Skeletal muscle satellite cell (primary cell): Measurements from ENCODE around the gene BLOC1S1.
"Not testable (repeated sequence)": the region's sequence is repeated elsewhere in the genome, so short reads cannot be mapped to it uniquely, and the experiment has no call there.

Experiments
- H3K27me3 ChIP-seq: 2 replicates; pipeline ENCODE4 v1.7.0; 2013; ENCODE audit warnings: low read length; ENCODE audit not compliant: control insufficient read depth, insufficient read depth
- H3K36me3 ChIP-seq: 2 replicates; pipeline ENCODE4 v1.7.0; 2013; ENCODE audit warnings: mild to moderate bottlenecking, control low read depth, low read length; ENCODE audit not compliant: insufficient read depth
- H3K4me1 ChIP-seq: 2 replicates; pipeline ENCODE4 v1.7.0; 2013; ENCODE audit warnings: low read length; ENCODE audit not compliant: control insufficient read depth, insufficient read depth
- H3K4me2 ChIP-seq: 2 replicates; pipeline ENCODE4 v1.7.0; 2013; ENCODE audit warnings: mild to moderate bottlenecking, low read length
- H3K4me3 ChIP-seq: 2 replicates; pipeline ENCODE4 v1.7.0; 2013; ENCODE audit warnings: low read length
- H3K9ac ChIP-seq: 2 replicates; pipeline ENCODE4 v1.7.0; 2013; ENCODE audit warnings: mild to moderate bottlenecking, low read depth, low read length, moderate library complexity
- H3K9me3 ChIP-seq: replicated peaks from 2 replicates; pipeline ENCODE4 v1.7.0; 2013; ENCODE audit warnings: mild to moderate bottlenecking, control low read depth, low read length

Gene BLOC1S1

DNA sequence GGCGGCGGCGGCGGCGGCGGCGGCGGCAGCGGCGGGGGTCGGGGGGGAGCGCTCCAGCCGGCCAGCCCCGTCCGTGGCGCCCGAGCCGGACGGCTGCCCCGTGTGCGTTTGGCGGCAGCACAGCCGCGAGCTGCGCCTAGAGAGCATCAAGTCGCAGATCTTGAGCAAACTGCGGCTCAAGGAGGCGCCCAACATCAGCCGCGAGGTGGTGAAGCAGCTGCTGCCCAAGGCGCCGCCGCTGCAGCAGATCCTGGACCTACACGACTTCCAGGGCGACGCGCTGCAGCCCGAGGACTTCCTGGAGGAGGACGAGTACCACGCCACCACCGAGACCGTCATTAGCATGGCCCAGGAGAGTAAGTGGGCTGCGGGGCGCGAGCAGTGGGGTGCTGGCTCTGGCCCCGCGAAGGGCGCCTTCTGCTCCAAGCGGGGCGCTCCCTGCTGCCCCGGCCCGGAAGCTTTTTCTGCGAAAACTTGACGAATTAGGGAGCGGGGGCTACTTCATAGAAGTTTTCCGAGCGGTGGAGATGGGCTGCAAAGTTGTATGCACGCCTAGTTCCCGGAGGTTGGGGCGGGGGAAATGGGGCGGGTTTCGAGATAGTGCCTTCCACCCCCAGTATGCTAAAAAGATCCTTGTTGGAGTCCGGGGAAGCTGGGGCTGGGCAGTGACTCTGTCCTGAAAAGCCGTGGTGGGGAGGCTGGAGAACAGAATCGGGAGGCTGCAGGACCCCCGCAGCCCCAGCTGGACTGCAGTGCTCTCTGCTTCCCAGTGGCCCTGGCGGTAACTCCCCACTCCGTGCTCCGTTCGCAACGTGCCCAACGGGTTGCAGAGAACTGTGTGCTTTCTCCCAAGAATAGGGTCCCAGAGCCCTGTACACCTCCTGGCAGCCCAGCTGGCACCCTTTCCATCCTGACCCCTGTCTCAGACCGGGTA is 27.8 kb downstream of the BLOC1S1 start:
- Histone ChIP-seq H3K4me2 (peak overlapping the region; percentile 97), H3K36me3 (peaks cover 1% of the 10 kb centered on the region), H3K4me3 (peak overlapping the region; percentile 93), H3K9me3 (no peaks in the 10 kb centered on the region), H3K9ac (peak overlapping the region; percentile 67), H3K27me3 (no peaks in the 10 kb centered on the region), H3K4me1 (peaks cover 22% of the 10 kb centered on the region)

DNA sequence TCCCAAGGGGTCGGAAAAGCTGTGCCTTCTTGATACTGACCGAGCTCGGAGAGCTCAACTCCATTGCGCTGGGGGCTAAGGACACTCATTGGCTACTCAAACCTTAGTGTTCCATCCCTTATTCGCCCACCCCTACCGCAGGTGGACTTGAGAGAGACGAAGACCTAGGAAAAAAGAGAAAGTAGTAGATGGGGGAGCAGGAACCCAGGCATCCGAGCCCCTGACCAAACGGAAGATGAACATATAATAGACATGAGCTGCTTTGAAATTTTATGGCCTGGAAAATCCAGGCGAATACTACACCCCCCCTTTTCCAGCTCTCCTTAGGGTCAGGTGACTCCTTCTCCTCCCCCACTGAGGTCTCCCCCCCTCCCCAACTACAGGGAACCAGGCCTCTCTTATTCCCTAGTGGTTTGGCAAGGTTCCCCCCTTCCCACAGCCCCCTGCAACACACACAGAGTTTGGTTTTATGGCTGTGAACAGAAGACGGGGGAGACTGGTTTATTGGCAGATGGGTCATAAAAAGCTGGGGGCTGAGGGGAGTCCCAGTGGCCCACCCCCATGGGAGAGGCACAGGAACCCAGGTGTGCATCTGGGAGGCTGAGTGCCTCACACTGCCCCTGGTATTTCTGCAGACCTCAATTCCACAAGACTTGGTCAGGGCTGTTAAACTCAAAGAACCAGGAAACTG is 28.6 kb downstream of the BLOC1S1 start:
- H3K9ac ChIP-seq = peak overlapping the region; percentile 67
- peaks cover 22% of the 10 kb centered on the region for H3K4me1 ChIP-seq

DNA sequence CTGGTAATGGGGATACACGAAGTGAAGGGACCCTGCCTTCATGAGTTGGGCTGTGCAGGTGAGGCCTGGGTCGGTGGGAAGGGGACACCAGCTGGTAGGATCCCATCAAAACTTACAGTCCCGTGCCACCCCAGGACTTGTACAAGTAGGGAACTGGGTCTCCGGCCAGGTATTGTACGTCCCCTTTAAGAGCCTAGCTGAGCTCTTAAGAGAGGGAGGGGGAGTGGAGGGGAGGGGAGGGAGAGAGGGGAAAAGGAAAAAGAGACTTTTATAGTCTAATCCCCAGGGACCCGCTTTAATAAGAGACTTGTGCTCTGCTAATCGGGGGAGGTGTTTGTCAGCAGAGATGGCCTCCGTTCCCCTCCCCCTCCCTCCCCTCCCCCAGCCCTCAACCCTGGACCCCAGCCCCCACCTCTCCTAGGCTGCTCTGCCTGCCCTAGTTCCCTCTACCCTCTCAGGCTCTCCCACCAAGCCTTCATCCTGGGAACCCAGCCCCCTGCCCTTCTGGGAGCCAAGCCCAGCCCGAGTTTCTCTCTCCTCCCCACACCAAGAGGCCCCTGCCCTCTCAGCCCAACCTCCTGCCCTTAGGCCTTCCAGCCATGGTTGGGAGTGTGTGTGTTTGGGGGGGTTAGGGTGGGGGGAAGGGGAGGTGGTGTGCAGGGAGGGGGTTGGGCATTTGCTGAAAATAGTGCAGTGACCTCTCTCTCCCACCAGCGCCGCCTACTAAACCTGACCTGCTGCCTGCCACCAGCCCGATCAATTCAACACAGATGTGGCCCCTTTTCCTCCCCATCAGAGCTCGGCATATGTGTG is 29.7 kb downstream of the BLOC1S1 start:
- Histone ChIP-seq H3K4me3 (peak overlapping the region; percentile 33), H3K36me3 (peaks cover 13% of the 10 kb centered on the region), H3K9ac (no peak overlapping the region), H3K4me1 (peaks cover 22% of the 10 kb centered on the region), H3K27me3 (no peaks in the 10 kb centered on the region), H3K9me3 (no peaks in the 10 kb centered on the region), H3K4me2 (peak overlapping the region; percentile 97)

More for the DNA sequence above, 28.6 kb downstream of the BLOC1S1 start:
- Histone ChIP-seq H3K4me3 (peak overlapping the region; percentile 93), H3K36me3 (peaks cover 9% of the 10 kb centered on the region), H3K27me3 (no peaks in the 10 kb centered on the region), H3K9me3 (no peaks in the 10 kb centered on the region), H3K4me2 (peak overlapping the region; percentile 97)

GRCh38 chr12:55746174-55746912 is 30.5 kb downstream of the BLOC1S1 start:
- H3K9me3 ChIP-seq = no peaks in the 10 kb centered on the region
- no peaks in the 10 kb centered on the region for H3K27me3 ChIP-seq
- H3K36me3 ChIP-seq = peaks cover 21% of the 10 kb centered on the region
- no peak overlapping the region for H3K4me2 ChIP-seq
- H3K4me3 ChIP-seq = no peak overlapping the region
- no peak overlapping the region for H3K9ac ChIP-seq
- H3K4me1 ChIP-seq = peaks cover 22% of the 10 kb centered on the region

GRCh38 chr12:55746913-55747231 is 31.0 kb downstream of the BLOC1S1 start:
- H3K4me1 ChIP-seq = peaks cover 22% of the 10 kb centered on the region
- H3K4me3 ChIP-seq = no peak overlapping the region
- H3K27me3 ChIP-seq = no peaks in the 10 kb centered on the region
- no peaks in the 10 kb centered on the region for H3K9me3 ChIP-seq
- H3K4me2 ChIP-seq = no peak overlapping the region
- H3K9ac ChIP-seq = no peak overlapping the region
- peaks cover 24% of the 10 kb centered on the region for H3K36me3 ChIP-seq

DNA sequence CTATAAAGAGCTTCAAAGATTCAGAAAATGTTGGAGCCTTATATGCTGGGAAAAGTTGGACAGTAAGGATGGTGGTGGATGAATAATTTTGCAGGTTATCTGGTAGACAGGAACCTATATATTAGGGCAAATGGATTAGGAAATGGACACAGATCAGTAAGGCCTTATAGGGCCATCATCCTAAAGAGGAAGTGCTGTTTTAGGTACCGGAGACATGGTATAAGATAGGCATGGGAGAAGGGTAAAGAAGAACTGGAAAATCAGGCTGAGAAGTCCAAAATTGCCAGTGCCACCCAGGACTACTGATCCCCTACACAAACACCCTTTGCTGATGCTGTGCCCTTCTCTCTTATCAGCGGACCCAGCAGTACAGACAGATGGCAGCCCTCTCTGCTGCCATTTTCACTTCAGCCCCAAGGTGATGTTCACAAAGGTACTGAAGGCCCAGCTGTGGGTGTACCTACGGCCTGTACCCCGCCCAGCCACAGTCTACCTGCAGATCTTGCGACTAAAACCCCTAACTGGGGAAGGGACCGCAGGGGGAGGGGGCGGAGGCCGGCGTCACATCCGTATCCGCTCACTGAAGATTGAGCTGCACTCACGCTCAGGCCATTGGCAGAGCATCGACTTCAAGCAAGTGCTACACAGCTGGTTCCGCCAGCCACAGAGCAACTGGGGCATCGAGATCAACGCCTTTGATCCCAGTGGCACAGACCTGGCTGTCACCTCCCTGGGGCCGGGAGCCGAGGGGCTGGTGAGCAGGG is 32.6 kb downstream of the BLOC1S1 start:
- no peak overlapping the region for H3K4me3 ChIP-seq
- peaks cover 19% of the 10 kb centered on the region for H3K4me1 ChIP-seq
- H3K36me3 ChIP-seq = peaks cover 35% of the 10 kb centered on the region
- H3K4me2 ChIP-seq = no peak overlapping the region
- H3K27me3 ChIP-seq = no peaks in the 10 kb centered on the region
- H3K9ac ChIP-seq = no peak overlapping the region
- no peaks in the 10 kb centered on the region for H3K9me3 ChIP-seq

- H3K9me3 ChIP-seq = no peaks in the 10 kb centered on the region
- H3K36me3 ChIP-seq = peaks cover 84% of the 10 kb centered on the region
Measured at GRCh38 chr12:55755246-55755645, 39.4 kb downstream of the BLOC1S1 start.

GRCh38 chr12:55757701-55758100 is 41.9 kb downstream of the BLOC1S1 start:
- H3K27me3 ChIP-seq = no peaks in the 10 kb centered on the region
- H3K9me3 ChIP-seq = no peaks in the 10 kb centered on the region
- no peak overlapping the region for H3K4me2 ChIP-seq
- no peak overlapping the region for H3K4me3 ChIP-seq
- no peaks in the 10 kb centered on the region for H3K4me1 ChIP-seq
- H3K9ac ChIP-seq = no peak overlapping the region
- peaks cover 75% of the 10 kb centered on the region for H3K36me3 ChIP-seq

More at GRCh38 chr12:55755246-55755645, 39.4 kb downstream of the BLOC1S1 start:
- Histone ChIP-seq H3K4me3 (no peak overlapping the region), H3K9ac (no peak overlapping the region), H3K27me3 (no peaks in the 10 kb centered on the region), H3K4me1 (no peaks in the 10 kb centered on the region), H3K4me2 (no peak overlapping the region)

DNA sequence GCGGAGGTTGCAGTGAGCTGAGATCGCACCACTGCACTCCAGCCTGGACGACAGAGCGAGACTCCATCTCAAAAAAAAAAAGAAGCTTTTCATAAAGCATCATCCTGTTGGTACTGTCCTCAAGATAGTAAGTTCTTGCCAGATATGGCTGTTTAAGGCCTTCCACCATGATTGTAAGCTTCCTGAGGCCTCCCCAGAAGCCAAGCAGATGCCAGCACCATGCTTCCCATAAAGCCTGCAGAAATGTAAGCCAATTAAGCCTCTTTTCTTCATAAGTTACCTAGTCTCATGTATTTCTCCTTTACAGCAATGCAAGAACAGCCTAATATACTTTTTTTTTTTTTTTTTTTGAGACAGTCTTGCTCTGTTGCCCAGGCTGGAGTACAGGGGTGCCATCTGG is 42.7 kb downstream of the BLOC1S1 start:
- H3K4me2 ChIP-seq, H3K4me3 ChIP-seq, H3K4me1 ChIP-seq, H3K9ac ChIP-seq, H3K9me3 ChIP-seq, H3K27me3 ChIP-seq: not testable (repeated sequence)
- peaks cover 73% of the 10 kb centered on the region for H3K36me3 ChIP-seq

DNA sequence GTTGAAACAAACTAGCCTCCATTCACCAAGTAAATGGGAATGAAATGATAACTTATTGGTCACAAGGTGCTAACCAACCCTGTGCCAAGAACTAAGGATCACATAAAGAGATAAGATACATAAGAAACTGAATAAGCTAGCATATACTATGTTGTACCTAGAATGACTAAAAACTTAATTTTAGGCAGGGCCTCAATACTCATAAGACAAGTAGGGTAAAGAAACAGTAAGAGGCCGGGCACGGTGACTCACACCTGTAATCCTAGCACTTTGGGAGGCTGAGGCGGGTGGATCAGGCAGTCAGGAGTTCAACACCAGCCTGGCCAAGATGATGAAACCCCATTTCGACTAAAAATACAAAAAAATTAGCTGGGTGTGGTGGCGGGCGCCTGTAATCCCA is 44.8 kb downstream of the BLOC1S1 start:
- H3K27me3 ChIP-seq = no peaks in the 10 kb centered on the region
- H3K4me3 ChIP-seq = no peak overlapping the region
- peaks cover 57% of the 10 kb centered on the region for H3K36me3 ChIP-seq
- no peak overlapping the region for H3K4me2 ChIP-seq
- no peak overlapping the region for H3K9ac ChIP-seq
- H3K4me1 ChIP-seq = no peaks in the 10 kb centered on the region
- H3K9me3 ChIP-seq = no peaks in the 10 kb centered on the region
